ENCODE data around the gene MYO1G.

MYO1G gene

GRCh38 chr7:44980393-44981034 is 1.7 kb upstream of the MYO1G start:
- DNase-seq (ENCODE audit: low read depth): peak; percentile 23

DNA sequence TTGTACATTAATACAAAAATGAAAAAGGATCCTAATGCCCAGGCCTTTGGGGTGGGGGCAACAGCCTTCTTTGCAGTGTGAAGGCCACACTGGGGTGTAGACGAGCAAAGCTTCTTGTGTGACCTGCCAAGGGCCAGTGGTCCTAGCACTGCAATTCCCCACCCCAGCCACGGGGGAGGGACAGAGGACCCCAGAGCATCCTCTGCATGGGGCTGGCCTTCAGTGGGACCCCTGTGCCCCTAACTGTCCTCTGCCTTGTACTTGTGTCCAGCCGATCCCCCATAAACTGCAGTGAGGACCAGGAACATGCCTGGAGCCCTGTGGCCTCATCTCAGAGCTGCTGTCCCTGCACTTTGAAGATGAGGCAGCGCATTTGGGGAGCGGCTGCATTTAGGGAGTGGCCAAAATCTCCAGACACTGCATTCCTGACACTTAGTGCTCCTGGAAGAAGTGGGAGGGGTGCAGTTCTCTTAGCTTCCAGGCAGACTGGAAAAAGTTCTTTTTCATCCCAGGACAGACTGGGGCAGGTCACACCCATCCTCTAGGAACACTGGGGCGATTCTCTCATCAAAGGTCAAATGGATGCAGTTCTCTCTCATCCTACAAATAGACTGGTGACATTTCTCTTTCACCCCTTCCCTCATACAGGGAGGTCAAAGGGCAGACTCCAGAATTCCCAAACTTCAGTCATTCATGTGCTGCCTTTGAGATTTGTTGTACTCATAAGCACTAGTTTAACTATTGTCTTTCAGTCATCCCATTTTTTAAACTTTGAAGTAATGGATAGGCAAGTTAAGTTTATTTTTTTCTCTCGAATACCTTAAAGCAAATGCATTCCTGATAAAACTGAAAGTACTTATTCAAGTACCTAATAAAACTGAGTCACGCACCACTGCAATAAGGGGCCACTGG is 922 bp upstream of the MYO1G start:
- DNase-seq (ENCODE audit: low read depth): no peak

DNA sequence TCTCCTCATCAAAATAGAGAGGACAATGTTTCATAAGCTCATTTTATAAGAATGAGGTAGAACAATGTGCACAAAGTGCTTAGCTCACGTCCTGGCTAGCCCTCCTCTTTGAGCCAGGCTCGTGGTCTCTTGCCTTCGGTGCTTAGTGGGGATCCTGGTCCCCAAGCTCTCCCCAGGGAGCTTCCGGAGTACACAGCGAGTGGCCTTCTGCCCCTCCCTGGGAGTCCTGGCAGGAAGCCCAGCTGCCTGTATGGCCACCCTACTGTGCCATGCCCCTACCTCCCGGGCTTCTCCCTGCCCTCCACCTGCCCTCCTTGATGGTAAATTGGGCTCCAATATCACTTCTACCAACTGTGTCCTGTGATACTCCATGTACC is 868 bp downstream of the MYO1G start:
- DNase-seq (ENCODE audit: low read depth): no peak

DNA sequence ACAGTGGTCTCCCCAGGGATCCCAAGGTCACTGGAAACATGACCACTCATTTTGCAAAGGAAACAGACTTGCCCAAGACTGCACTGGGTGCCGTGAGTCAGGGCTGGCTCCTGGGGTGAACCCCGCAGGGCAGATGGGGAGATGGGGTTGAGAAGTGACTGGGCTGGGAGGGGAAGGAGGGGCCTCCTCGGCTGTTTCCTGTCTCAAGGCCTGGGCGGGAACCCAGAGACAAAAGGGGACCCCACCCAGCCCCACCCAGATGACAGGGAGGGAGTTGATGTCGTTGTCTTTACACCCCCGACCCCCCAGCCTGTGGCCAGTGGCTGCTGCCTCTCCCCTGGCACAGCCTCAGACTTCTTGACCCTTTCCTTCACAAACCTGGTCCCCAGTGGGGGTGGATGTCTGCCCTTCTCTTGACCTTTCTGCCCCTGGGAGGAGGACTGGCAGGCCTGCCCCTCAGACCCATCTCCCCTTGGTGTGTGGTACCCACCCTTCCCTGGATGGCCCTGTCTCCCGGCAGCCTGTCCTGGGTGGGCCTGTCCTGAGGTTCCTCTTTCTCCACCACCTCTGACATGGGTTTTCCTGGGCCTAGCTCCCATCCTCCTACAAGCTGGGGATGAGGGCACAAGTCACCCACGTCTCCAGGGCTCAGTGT is 1.4 kb downstream of the MYO1G start:
- no peak for DNase-seq (ENCODE audit: low read depth)

- no peak for DNase-seq (ENCODE audit: low read depth)
Measured at GRCh38 chr7:44976746-44977196, 2.0 kb downstream of the MYO1G start.

GRCh38 chr7:44976040-44976745 is 2.6 kb downstream of the MYO1G start:
- no peak for DNase-seq (ENCODE audit: low read depth)

DNA sequence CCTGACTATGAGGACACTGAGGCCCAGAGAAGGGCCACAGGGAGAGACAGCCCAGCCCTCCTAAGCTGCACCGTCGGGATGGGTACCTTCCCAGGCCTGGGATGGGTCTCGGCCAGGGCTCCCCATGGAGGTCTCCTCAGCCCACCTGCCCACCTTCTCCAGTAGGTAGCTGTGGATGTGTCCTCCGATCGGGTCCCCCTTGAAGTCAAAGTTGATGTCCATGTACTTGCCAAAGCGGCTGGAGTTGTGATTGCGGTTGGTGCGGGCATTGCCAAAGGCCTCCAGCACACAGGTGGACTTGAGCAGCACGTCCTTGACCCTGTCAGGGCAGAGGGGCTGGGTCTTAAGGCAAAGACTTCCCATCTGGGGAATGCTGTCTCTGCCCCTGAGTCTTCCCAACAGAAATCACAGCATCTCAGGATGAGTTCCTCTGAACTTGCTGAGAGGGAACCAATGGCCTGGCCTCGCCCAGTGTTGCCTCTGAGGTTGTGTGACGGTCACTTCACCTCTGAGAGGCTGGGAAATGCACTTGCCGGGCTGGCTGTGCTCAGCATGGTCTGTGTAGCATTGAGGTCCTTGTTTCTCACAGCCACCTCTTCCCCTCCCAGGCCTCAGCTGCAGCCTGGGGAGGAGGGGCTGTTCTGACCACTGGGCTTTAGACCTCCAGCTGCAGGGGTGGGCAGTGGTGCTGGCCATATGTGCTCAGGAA is 3.3 kb downstream of the MYO1G start:
- no peak for DNase-seq (ENCODE audit: low read depth)

DNA sequence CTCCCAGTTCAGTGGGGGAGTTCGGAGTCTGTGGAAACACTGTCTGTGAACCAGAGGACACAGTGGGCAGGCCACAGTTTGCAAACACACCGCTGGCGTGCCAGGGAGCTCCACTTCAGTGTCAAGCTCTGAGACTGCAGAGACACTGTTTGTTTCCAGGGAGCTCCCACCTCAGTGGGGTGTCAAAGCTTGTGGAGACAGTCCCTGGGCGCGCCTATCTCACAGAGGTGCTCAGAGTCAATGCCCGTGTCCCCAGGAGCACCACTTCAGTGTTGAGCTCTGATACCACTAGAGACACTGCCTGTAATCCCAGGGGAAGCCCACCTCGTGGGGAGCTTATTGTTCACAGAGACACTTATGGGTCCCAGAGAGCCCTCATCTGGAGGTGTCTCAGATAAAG is 4.3 kb downstream of the MYO1G start:
- no peak for DNase-seq (ENCODE audit: low read depth)

GRCh38 chr7:44973610-44974401 is 5.0 kb downstream of the MYO1G start:
- DNase-seq (ENCODE audit: low read depth): no peak

DNA sequence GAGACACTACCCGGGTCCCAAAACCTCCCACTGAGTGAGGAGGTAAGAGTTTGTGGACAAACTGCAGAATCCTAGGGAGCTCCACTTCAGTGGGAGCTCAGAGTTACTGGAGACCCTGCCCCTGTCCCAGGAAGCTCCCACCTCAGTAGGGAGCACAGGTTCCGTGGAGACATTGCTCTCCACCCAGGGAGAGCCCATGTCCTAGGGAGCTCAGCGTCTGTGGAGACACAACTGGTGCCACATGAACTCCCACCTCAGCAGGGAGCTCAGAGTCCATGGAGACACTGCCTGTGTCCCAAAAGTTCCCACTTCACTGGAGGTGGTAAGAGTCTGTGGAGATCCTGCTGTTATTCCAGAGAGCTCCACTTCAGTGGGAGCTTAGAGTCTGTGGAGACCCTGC is 6.3 kb downstream of the MYO1G start:
- DNase-seq (ENCODE audit: low read depth): no peak

DNA sequence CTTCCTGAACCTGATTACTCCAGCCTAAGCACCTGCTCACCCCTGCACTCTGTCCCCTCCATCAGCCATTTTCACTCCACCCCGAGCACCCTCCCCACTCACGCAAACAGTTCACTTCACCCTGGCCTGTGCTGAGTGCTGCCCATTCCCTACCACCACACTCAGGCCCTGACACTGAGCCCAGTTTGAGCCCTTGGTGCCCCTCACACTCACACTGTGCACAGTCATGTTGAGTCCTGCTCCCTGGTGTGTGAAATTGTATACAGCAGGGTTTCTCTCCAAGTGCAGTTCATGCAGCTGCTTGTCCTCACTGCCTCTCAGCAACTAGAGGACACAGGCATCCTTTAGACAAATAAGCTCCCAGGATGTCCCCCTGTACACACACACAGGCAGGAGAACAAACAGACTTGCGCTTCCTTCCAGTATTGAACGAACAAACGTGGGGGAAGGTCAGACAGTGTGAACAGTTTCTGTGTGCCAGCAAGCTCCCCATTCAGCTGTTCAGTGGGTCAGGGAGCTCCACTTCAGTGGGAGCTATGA is 6.8 kb downstream of the MYO1G start:
- no peak for DNase-seq (ENCODE audit: low read depth)

DNA sequence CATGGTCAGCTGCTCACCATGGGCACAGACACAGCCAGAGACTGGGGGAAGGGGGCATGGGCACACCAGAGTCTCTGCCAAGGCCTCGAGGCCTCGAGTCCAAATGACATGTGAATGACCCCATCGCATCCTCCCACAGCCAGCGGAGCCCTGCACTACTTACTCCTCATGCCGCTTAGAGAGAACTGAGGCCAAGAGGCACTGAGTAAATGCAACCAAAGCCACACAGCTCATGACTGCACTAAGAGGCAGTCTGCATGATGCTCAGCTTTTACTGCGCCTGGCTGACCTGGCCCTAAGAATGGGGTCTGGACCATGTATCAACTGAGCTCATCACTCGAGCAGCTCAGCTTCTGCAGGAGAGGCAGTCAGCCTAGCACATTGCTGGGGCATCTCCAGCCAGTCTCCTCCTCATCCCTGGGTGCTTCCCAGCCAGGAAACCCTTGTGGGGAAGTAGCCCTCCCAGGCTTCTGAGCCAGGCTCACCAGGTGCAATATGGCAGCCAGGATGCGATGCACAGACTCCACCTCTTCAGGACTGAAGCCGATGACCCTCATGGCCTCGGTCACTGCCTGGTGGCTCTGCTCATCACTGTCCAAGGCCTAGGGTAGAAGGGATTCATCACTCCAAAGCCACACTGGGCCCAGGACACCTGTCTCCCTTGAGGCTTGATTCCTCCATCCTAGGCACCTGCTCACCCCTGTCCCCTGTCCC is 7.5 kb downstream of the MYO1G start:
- no peak for DNase-seq (ENCODE audit: low read depth)

DNA sequence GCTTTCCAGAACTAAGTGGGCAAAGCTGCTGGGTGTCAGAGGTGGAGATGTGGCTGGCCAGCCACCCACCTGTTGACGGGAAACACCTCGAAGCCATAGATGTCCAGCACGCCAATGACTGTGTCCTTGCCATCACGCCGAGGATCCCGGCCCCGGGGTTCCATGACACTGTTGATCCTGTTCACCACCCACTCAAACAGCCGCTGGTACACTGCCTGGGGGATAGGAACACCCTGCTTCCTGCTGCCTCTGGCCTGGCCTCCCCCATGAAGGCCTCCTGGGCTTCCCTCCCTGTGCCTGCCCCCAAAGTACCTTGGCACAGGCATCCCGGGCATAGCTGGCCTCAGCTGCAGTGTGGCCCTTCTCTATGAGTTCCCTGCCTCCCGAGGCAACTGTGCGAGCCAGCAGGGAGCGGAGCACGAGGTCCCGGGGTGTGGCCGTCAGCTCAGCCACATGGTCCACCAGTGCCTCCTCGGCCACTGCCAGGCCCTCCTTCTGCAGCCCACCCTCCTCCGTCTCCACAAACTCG is 8.2 kb downstream of the MYO1G start:
- DNase-seq (ENCODE audit: low read depth): no peak

DNA sequence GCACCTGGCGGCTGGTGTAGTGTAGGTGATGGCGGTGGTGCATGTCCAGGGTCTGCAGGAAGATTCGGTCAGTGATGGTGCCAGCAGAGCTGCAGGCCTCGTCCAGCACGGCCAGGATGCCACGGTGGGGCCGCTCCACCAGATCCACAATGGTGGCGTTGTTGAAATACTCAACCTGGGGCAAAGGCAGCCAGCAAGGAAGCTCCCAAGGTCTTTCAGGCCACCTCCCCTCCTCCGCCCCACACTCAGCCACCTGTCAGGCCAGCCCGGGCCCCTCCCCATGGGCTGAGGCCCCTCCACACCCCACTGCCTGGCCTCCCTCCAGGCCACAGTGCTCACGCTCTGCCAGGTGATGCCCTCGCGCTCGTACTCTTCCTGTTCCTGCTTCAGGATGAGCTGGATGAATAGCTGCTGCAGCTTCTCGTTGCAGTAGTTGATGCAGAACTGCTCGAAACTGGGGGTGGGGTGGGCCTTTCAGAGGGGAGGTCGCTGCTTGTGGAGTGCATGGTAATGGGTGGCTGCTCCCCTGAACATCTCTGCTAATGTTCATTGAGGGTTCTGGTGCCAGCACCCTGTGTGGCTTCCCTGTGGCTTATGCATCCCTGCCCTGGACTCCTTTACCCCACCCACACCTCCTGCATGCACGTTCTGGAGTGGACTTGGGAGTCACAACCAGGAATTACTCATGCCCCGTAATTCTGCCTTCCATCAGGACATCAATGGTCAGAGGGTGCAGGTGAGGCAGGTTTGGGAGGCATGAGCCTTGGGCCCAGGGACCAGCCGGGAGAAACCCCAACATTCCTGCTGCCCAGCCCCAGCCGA is 8.9 kb downstream of the MYO1G start:
- DNase-seq (ENCODE audit: low read depth): no peak

DNA sequence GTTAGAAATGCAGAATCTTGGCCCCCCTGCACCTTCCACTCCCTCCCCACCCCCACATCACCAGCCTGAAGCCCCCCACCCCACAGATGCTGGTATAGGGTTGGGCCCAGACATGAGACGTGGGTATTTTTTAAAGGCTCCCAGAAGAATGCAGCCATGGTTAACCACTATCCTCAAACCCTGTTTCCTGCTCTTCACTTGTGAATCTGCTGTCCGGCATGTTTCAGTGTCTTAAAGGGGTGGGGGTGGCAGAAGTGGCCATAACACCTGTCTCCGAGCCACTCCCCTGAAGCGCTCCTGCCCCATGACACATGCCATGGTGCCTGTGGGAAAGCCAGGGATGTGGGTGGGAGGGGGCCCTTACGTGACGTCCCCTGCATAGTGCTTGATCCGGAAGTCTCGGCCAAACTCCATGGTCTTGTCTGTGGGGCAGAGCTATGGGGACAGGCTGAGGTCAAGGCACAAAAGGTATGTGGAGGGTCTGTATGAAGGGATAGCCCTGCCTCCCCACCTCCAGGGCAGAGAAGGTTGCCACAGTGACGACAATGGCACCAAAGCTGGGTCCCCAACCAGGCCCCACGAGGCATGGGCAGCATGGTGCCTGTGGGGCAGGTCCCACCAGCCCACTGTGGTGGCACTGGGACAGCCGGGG is 9.6 kb downstream of the MYO1G start:
- no peak for DNase-seq (ENCODE audit: low read depth)

- no peak for DNase-seq (ENCODE audit: low read depth)
Measured at GRCh38 chr7:44967571-44968446, 11.0 kb downstream of the MYO1G start.
